Endothelial cell (in vitro differentiated cells): ENCODE measurements around the gene EVI5L. TPM values are rescaled to one million over a fixed set of nuclear protein-coding genes. Genes with fewer than 3 reads are reported as not detected.

Source experiments
- DNase-seq: peaks from one replicate; pipeline ENCODE4 v3.0.0; 2021; ENCODE audit warnings: low spot score
- H3K27ac Mint-ChIP-seq: one replicate; pipeline ENCODE4 v1.8.0; 2021; ENCODE audit warnings: mixed read lengths, inconsistent platforms; ENCODE audit not compliant: unreplicated experiment
- H3K27me3 Mint-ChIP-seq: one replicate; pipeline ENCODE4 v1.8.0; 2021; ENCODE audit warnings: mild to moderate bottlenecking, moderate library complexity, mixed read lengths, inconsistent platforms; ENCODE audit not compliant: unreplicated experiment
- H3K36me3 Mint-ChIP-seq: one replicate; pipeline ENCODE4 v1.8.0; 2021; ENCODE audit warnings: mild to moderate bottlenecking, low read depth, mixed read lengths, inconsistent platforms; ENCODE audit not compliant: unreplicated experiment
- H3K4me1 Mint-ChIP-seq: one replicate; pipeline ENCODE4 v1.8.0; 2021; ENCODE audit warnings: mild to moderate bottlenecking, mixed read lengths, inconsistent platforms; ENCODE audit not compliant: unreplicated experiment
- H3K4me3 Mint-ChIP-seq: one replicate; pipeline ENCODE4 v1.8.0; 2021; ENCODE audit warnings: mild to moderate bottlenecking, mixed read lengths, inconsistent platforms; ENCODE audit not compliant: unreplicated experiment
- H3K9me3 Mint-ChIP-seq: one replicate; pipeline ENCODE4 v1.8.0; 2021; ENCODE audit warnings: mixed read lengths, inconsistent platforms; ENCODE audit not compliant: unreplicated experiment
- CTCF ChIP-seq: fragments of 200-600 bp; sonication (generic); IDR thresholded peaks from one replicate; pipeline ENCODE4 v1.5.0; 2021; ENCODE audit warnings: antibody characterized with exemption; ENCODE audit not compliant: unreplicated experiment
- total RNA-seq: library from RNA; stranded (reverse); fragmentation: NEBNext Ultra II Directional; extraction: Animal tissue kit (Norgen Biotek cat#: 25700); gene quantifications from one replicate; pipeline ENCODE4 v1.2.1, GENCODE V29; 2021; ENCODE audit not compliant: unreplicated experiment

EVI5L gene
- total RNA-seq, 1 donor from 2014 or later = 20.4 TPM

GRCh38 chr19:7867092-7867844, 37.2 kb downstream of the EVI5L start:
- Mint-ChIP-seq H3K4me3 (no peak overlapping the region), H3K36me3 (no peaks in the 10 kb centered on the region)
- no peak for DNase-seq

GRCh38 chr19:7868326-7868670, 38.3 kb downstream of the EVI5L start:
- H3K36me3 Mint-ChIP-seq = no peaks in the 10 kb centered on the region

More at GRCh38 chr19:7867092-7867844, 37.2 kb downstream of the EVI5L start:
- H3K27me3 Mint-ChIP-seq = peaks cover 27% of the 10 kb centered on the region
- H3K4me1 Mint-ChIP-seq = no peaks in the 10 kb centered on the region
- TF ChIP-seq CTCF = no peak
- H3K9me3 Mint-ChIP-seq = no peaks in the 10 kb centered on the region
- no peak overlapping the region for H3K27ac Mint-ChIP-seq

GRCh38 chr19:7868671-7869452, 38.8 kb downstream of the EVI5L start:
- Mint-ChIP-seq H3K4me3 (no peak overlapping the region), H3K36me3 (no peaks in the 10 kb centered on the region), H3K27ac (no peak overlapping the region), H3K4me1 (no peaks in the 10 kb centered on the region), H3K9me3 (no peaks in the 10 kb centered on the region), H3K27me3 (peaks cover 30% of the 10 kb centered on the region)
- TF ChIP-seq CTCF = peak; percentile 97
- DNase-seq = peak; percentile 80

More at GRCh38 chr19:7868326-7868670, 38.3 kb downstream of the EVI5L start:
- no peaks in the 10 kb centered on the region for H3K4me1 Mint-ChIP-seq
- no peaks in the 10 kb centered on the region for H3K9me3 Mint-ChIP-seq
- TF ChIP-seq CTCF = no peak
- H3K27ac Mint-ChIP-seq = no peak overlapping the region
- no peak overlapping the region for H3K4me3 Mint-ChIP-seq
- peaks cover 27% of the 10 kb centered on the region for H3K27me3 Mint-ChIP-seq
- no peak for DNase-seq

GRCh38 chr19:7869453-7869909, 39.5 kb downstream of the EVI5L start:
- DNase-seq = peak; percentile 53
- no peaks in the 10 kb centered on the region for H3K4me1 Mint-ChIP-seq
- H3K36me3 Mint-ChIP-seq = no peaks in the 10 kb centered on the region
- TF ChIP-seq CTCF = peak; percentile 59
- no peaks in the 10 kb centered on the region for H3K9me3 Mint-ChIP-seq
- H3K27me3 Mint-ChIP-seq = peaks cover 27% of the 10 kb centered on the region
- H3K27ac Mint-ChIP-seq = no peak overlapping the region
- no peak overlapping the region for H3K4me3 Mint-ChIP-seq
